ENCODE results near the gene DDX59.

- TF ChIP-seq POLR2A (IDR thresholded peaks at IDR 0.05; ENCODE audit: low read length) (no peak), GATA1 (IDR thresholded peaks at IDR 0.05; ENCODE audit: low read depth, low read length) (no peak)
These were observed 30.2 kb upstream of the DDX59 start for GRCh38 chr1:200699871-200700270.

All from erythroblast (primary cell).